Dendritic cell treated with granulocyte-macrophage colony-stimulating factor and Interleukin-4, amounts not matched to agents 40 ng/mL and 50 ng/mL, for 4 days (primary cell): Measurements from ENCODE around the gene TBC1D4.

Source experiments
- H3K27ac Mint-ChIP-seq: one replicate; pipeline ENCODE4 v1.8.0; 2022; ENCODE audit warnings: mild to moderate bottlenecking, mixed read lengths
- H3K27me3 Mint-ChIP-seq: one replicate; pipeline ENCODE4 v1.8.0; 2022; ENCODE audit warnings: mild to moderate bottlenecking, mixed read lengths
- H3K36me3 Mint-ChIP-seq: one replicate; pipeline ENCODE4 v1.8.0; 2022; ENCODE audit warnings: low read depth, mixed read lengths
- H3K4me1 Mint-ChIP-seq: one replicate; pipeline ENCODE4 v1.8.0; 2022; ENCODE audit warnings: low read depth, mixed read lengths
- H3K4me3 Mint-ChIP-seq: one replicate; pipeline ENCODE4 v1.8.0; 2022; ENCODE audit warnings: mild to moderate bottlenecking, moderate library complexity, mixed read lengths
- H3K9me3 Mint-ChIP-seq: one replicate; pipeline ENCODE4 v1.8.0; 2022; ENCODE audit warnings: mixed read lengths
- intact Hi-C: fragments of 100-400 bp; cut with micrococcal nuclease; formaldehyde crosslinking; loops from one replicate; pipeline ENCODE4 v1.15.0; 2022

The TBC1D4 gene

GRCh38 chr13:75372517-75372916, 109.5 kb downstream of the TBC1D4 start:
- intact Hi-C loops = loop anchor here (2.0 to 5.0 kb wide), 2 partner anchors 110 to 176 kb away; partner anchors contain the start of genes TBC1D4 and UCHL3

DNA sequence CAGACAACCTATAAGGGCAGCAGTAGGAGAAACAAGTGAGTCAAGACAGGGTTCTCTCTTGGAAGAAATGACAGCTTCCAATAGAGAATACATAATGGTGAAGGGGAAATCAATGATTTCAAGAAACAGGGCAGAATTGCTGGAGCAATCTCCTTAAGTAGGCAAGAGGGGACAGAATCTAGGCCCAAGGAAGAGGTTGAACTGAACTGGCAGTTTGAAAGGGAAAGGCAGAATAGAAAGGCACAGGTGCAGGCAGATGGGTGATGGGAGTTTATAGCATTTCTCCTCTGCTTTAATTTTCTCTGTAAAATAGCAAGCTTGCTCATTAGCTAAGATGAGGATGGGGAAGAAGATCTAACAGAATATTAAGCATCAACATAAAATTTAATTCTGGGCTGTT, 110.8 kb downstream of the TBC1D4 start:
- Mint-ChIP-seq H3K27ac (no peak overlapping the region), H3K4me1 (no peaks in the 10 kb centered on the region), H3K27me3 (no peaks in the 10 kb centered on the region), H3K4me3 (no peak overlapping the region), H3K36me3 (no peaks in the 10 kb centered on the region), H3K9me3 (no peaks in the 10 kb centered on the region)
- intact Hi-C loops = loop anchor here (5.0 kb wide), 1 partner anchor 111 kb away; the partner anchor contains the start of gene TBC1D4

More at GRCh38 chr13:75372517-75372916, 109.5 kb downstream of the TBC1D4 start:
- H3K4me3 Mint-ChIP-seq = no peak overlapping the region
- H3K36me3 Mint-ChIP-seq = no peaks in the 10 kb centered on the region
- no peaks in the 10 kb centered on the region for H3K9me3 Mint-ChIP-seq
- no peaks in the 10 kb centered on the region for H3K4me1 Mint-ChIP-seq
- H3K27ac Mint-ChIP-seq = no peak overlapping the region
- H3K27me3 Mint-ChIP-seq = no peaks in the 10 kb centered on the region

- Mint-ChIP-seq H3K27me3 (no peaks in the 10 kb centered on the region), H3K9me3 (no peaks in the 10 kb centered on the region), H3K4me3 (no peak overlapping the region), H3K36me3 (no peaks in the 10 kb centered on the region), H3K4me1 (no peaks in the 10 kb centered on the region), H3K27ac (no peak overlapping the region)
- intact Hi-C loops = loop anchor here (5.0 kb wide), 1 partner anchor 112 kb away; the partner anchor contains the start of gene TBC1D4
These were observed 111.2 kb downstream of the TBC1D4 start for GRCh38 chr13:75370774-75371173.

DNA sequence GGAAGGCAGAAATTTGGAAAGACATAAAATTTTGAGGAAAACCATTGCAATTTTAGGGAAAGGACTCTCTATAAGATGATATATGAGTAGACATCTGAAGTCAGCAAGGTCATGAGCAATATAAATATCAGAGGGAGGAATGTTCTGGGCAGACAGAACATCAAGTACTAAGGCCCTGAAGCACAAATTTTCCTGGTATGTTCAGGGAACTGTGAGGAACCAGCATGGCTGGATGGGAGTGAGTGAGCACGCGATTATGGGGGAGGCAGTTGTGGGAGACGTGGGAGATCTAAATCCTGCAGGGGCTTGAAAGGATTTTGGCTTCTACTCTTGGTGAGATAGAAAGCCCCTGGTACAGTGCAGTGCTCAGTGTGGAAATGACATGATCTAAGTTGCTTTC, 112.0 kb downstream of the TBC1D4 start:
- Mint-ChIP-seq H3K36me3 (no peaks in the 10 kb centered on the region), H3K27me3 (no peaks in the 10 kb centered on the region), H3K27ac (no peak overlapping the region), H3K4me3 (no peak overlapping the region), H3K9me3 (no peaks in the 10 kb centered on the region), H3K4me1 (no peaks in the 10 kb centered on the region)
- intact Hi-C loops = loop anchor here (5.0 kb wide), 1 partner anchor 112 kb away; the partner anchor contains the start of gene TBC1D4

- no peaks in the 10 kb centered on the region for H3K27me3 Mint-ChIP-seq
- no peak overlapping the region for H3K4me3 Mint-ChIP-seq
- intact Hi-C loops = no loop called here
- no peaks in the 10 kb centered on the region for H3K4me1 Mint-ChIP-seq
- no peaks in the 10 kb centered on the region for H3K36me3 Mint-ChIP-seq
- H3K9me3 Mint-ChIP-seq = no peaks in the 10 kb centered on the region
- H3K27ac Mint-ChIP-seq = no peak overlapping the region
These were observed 113.8 kb downstream of the TBC1D4 start for GRCh38 chr13:75368167-75368566.

DNA sequence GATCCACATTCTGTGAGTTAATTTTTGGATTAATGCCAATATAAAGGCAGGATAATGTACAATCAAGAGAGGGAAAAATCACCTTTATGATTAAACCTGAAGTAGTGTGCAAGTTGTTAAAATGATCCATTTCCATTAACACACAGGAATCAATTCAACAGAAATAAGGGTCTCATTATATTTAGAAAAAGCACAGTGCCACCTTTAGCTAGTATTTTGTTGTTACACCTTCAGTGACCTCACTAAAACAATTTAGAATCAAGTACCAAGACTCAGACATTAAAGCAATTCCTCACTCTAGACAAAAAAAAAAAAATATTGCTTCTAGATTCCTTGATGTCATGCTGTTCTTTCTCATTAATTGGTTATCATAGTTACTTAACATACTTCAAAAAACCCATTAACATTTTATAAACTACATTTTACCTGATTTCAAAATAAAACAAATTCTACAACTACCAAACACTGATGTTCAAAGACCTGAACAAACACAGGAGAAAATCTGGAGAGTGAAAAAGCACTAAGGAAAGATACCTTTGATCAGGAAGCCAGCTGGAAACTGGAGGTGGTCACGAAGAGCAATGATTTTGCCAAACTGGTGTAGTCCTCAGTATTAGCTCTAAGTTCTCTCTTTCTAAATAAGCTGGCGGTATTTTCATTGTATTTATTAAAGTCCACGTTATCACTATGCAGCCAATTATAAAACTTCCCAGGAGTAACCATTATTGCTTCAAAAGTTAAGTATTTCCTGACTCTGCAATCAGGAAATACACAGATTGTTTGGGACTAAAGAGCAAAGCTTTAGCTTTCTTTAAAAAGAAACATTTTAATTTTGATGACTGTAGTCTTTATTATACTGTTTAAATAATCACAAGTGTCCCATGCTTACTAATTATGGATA, 115.3 kb downstream of the TBC1D4 start:
- H3K27me3 Mint-ChIP-seq = no peaks in the 10 kb centered on the region
- no peaks in the 10 kb centered on the region for H3K4me1 Mint-ChIP-seq
- no peak overlapping the region for H3K4me3 Mint-ChIP-seq
- no peaks in the 10 kb centered on the region for H3K36me3 Mint-ChIP-seq
- H3K27ac Mint-ChIP-seq = no peak overlapping the region
- H3K9me3 Mint-ChIP-seq = no peaks in the 10 kb centered on the region
- intact Hi-C loops = no loop called here

GRCh38 chr13:75365724-75366173, 116.2 kb downstream of the TBC1D4 start:
- Mint-ChIP-seq H3K27me3 (no peaks in the 10 kb centered on the region), H3K4me3 (no peak overlapping the region), H3K27ac (no peak overlapping the region), H3K9me3 (no peaks in the 10 kb centered on the region), H3K36me3 (no peaks in the 10 kb centered on the region), H3K4me1 (no peaks in the 10 kb centered on the region)
- intact Hi-C loops = no loop called here

DNA sequence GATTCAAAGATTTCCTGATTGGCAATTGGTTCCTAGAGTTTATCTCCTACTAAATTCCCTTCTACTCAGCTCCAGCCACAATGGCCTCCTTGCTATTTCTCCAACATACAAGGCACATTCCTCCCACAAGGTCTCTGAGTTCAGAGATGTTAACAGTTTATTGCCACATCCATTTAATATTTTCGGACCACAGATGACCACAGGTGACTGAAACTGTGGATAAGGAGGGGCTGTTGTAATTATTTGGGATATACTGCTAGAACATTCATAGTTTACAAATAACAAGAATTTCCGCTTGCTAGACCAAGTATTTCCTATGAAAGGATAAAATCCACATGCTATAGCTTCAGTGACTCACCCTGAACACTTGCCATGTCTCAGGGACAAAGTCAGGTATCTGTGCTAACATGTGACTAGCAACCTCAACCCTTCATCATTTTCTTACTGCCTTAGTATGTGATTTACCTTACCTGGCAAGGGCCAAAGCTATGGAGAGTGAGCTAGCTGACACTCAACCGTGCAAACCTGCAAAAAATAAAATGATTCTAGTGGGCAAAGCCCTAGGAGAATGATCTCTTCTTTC, 117.7 kb downstream of the TBC1D4 start:
- Mint-ChIP-seq H3K27ac (no peak overlapping the region), H3K4me3 (no peak overlapping the region)
- intact Hi-C loops = no loop called here

GRCh38 chr13:75363371-75363770, 118.6 kb downstream of the TBC1D4 start:
- Mint-ChIP-seq H3K27ac (no peak overlapping the region), H3K27me3 (no peaks in the 10 kb centered on the region), H3K36me3 (no peaks in the 10 kb centered on the region), H3K4me3 (no peak overlapping the region), H3K4me1 (no peaks in the 10 kb centered on the region), H3K9me3 (no peaks in the 10 kb centered on the region)
- intact Hi-C loops = no loop called here

More for the DNA sequence above, 117.7 kb downstream of the TBC1D4 start:
- no peaks in the 10 kb centered on the region for H3K36me3 Mint-ChIP-seq
- no peaks in the 10 kb centered on the region for H3K4me1 Mint-ChIP-seq
- no peaks in the 10 kb centered on the region for H3K9me3 Mint-ChIP-seq
- H3K27me3 Mint-ChIP-seq = no peaks in the 10 kb centered on the region

DNA sequence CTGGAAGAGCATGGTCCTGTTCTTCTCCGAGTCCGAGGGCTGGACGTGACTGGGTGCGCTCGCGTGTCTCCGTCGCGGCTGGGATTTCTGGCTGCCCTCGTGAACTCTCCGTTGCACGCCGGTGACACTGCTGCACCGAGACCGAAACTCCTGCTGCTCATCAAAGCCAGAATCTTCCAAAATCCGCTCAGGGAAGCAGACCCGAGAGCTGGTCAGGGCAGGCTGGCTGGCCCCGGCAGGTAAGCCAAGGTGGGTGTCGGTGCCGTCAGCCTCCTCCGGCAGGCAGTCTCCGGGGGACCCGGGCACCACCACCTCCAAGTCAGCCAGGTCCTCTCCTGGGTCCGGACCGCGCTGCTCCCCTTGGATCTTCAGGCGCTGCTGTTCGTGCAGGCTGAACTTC, 119.9 kb downstream of the TBC1D4 start:
- intact Hi-C loops = no loop called here
- no peak overlapping the region for H3K27ac Mint-ChIP-seq
- H3K4me3 Mint-ChIP-seq = no peak overlapping the region
- no peaks in the 10 kb centered on the region for H3K36me3 Mint-ChIP-seq
- H3K27me3 Mint-ChIP-seq = no peaks in the 10 kb centered on the region
- no peaks in the 10 kb centered on the region for H3K4me1 Mint-ChIP-seq
- H3K9me3 Mint-ChIP-seq = no peaks in the 10 kb centered on the region

GRCh38 chr13:75360170-75360569, 121.8 kb downstream of the TBC1D4 start:
- intact Hi-C loops = no loop called here
- H3K9me3 Mint-ChIP-seq = no peaks in the 10 kb centered on the region
- H3K4me1 Mint-ChIP-seq = no peaks in the 10 kb centered on the region
- H3K36me3 Mint-ChIP-seq = peaks cover 3% of the 10 kb centered on the region
- H3K27ac Mint-ChIP-seq = no peak overlapping the region
- no peaks in the 10 kb centered on the region for H3K27me3 Mint-ChIP-seq
- H3K4me3 Mint-ChIP-seq = no peak overlapping the region

DNA sequence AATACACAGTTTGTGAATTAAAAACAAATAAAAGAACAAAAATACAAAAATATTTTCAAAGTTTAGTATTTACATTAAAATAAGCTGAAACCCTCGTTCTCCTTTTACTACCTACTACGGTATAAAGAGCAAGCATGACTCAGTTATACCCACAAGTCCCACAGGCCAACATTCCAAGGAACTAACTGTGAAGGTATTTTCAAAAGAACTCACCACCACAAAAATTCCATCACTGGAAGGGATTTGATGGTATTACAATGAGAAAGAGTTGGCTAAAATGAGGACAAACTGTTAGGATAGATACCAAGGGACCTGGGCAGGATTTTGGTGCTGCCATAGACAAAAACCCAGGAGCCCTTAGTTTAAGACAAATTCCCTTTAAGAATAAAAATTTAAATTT, 122.7 kb downstream of the TBC1D4 start:
- Mint-ChIP-seq H3K27ac (no peak overlapping the region), H3K27me3 (no peaks in the 10 kb centered on the region), H3K4me1 (no peaks in the 10 kb centered on the region), H3K36me3 (peaks cover 7% of the 10 kb centered on the region), H3K9me3 (no peaks in the 10 kb centered on the region), H3K4me3 (no peak overlapping the region)
- intact Hi-C loops = no loop called here

GRCh38 chr13:75357576-75358289, 124.2 kb downstream of the TBC1D4 start:
- Mint-ChIP-seq H3K4me3 (no peak overlapping the region), H3K4me1 (no peaks in the 10 kb centered on the region), H3K9me3 (no peaks in the 10 kb centered on the region), H3K27me3 (no peaks in the 10 kb centered on the region), H3K36me3 (peaks cover 7% of the 10 kb centered on the region), H3K27ac (no peak overlapping the region)
- intact Hi-C loops = no loop called here

- Mint-ChIP-seq H3K9me3 (no peaks in the 10 kb centered on the region), H3K4me3 (no peak overlapping the region), H3K27me3 (no peaks in the 10 kb centered on the region), H3K36me3 (peaks cover 7% of the 10 kb centered on the region), H3K27ac (no peak overlapping the region), H3K4me1 (no peaks in the 10 kb centered on the region)
- intact Hi-C loops = no loop called here
These were observed 125.5 kb downstream of the TBC1D4 start for GRCh38 chr13:75356421-75356820.
